ENCODE data around the gene GDNF.
"Not testable (repeated sequence)": the region's sequence is repeated elsewhere in the genome, so short reads cannot be mapped to it uniquely, and the experiment has no call there.

The GDNF gene

GRCh38 chr5:37786416-37786815, 53.4 kb downstream of the GDNF start:
- DNase-seq (ENCODE audit: low read depth in 2 of 2): no peak

- not testable (repeated sequence) for DNase-seq (ENCODE audit: low read depth in 2 of 2)
These were observed 58.4 kb downstream of the GDNF start for GRCh38 chr5:37781409-37781808.

- no peak for DNase-seq (ENCODE audit: low read depth in 2 of 2)
These were observed 62.3 kb downstream of the GDNF start for GRCh38 chr5:37777432-37778130.

- no peak for DNase-seq (ENCODE audit: low read depth in 2 of 2)
These were observed 63.0 kb downstream of the GDNF start for GRCh38 chr5:37776826-37777225.

GRCh38 chr5:37774912-37775483, 64.8 kb downstream of the GDNF start:
- DNase-seq (ENCODE audit: low read depth in 2 of 2): no peak

- DNase-seq (ENCODE audit: low read depth in 2 of 2): no peak
These were observed 66.0 kb downstream of the GDNF start for GRCh38 chr5:37773809-37774208.

- no peak for DNase-seq (ENCODE audit: low read depth in 2 of 2)
These were observed 67.6 kb downstream of the GDNF start for GRCh38 chr5:37772255-37772654.

- no peak for DNase-seq (ENCODE audit: low read depth in 2 of 2)
These were observed 68.1 kb downstream of the GDNF start for GRCh38 chr5:37771731-37772130.

GRCh38 chr5:37771203-37771611, 68.6 kb downstream of the GDNF start:
- no peak for DNase-seq (ENCODE audit: low read depth in 2 of 2)

GRCh38 chr5:37770786-37771185, 69.1 kb downstream of the GDNF start:
- no peak for DNase-seq (ENCODE audit: low read depth in 2 of 2)

GRCh38 chr5:37769840-37770239, 70.0 kb downstream of the GDNF start:
- no peak for DNase-seq (ENCODE audit: low read depth in 2 of 2)

- no peak for DNase-seq (ENCODE audit: low read depth in 2 of 2)
These were observed 70.7 kb downstream of the GDNF start for GRCh38 chr5:37769108-37769507.

GRCh38 chr5:37768371-37768770, 71.5 kb downstream of the GDNF start:
- DNase-seq (ENCODE audit: low read depth in 2 of 2): no peak

- DNase-seq (ENCODE audit: low read depth in 2 of 2): no peak
These were observed 71.9 kb downstream of the GDNF start for GRCh38 chr5:37767961-37768360.

- DNase-seq (ENCODE audit: low read depth in 2 of 2): no peak
These were observed 72.6 kb downstream of the GDNF start for GRCh38 chr5:37767251-37767650.
